Loucy (cell line): Measurements from ENCODE around the gene RNLS.

Experiments
- H2AFZ ChIP-seq: fragments of 200-600 bp; sonication (generic); 2 replicates; pipeline ENCODE4 v1.6.0; 2016; ENCODE audit warnings: antibody characterized with exemption, mild to moderate bottlenecking, low read length, moderate library complexity
- H3F3A ChIP-seq: fragments of 200-600 bp; 2 replicates; pipeline ENCODE4 v1.6.0; 2016; ENCODE audit warnings: antibody characterized with exemption, low read depth, mild to moderate bottlenecking
- H3K27me3 ChIP-seq: fragments of 200-600 bp; sonication (generic); 2 replicates; pipeline ENCODE4 v1.6.1; 2014; ENCODE audit warnings: low read length, mild to moderate bottlenecking; ENCODE audit not compliant: insufficient read depth, poor library complexity, severe bottlenecking
- H3K36me3 ChIP-seq: fragments of 200-600 bp; sonication (generic); 2 replicates; pipeline ENCODE4 v1.6.1; 2016; ENCODE audit warnings: low read length; ENCODE audit not compliant: insufficient read depth
- H3K4me1 ChIP-seq: fragments of 200-600 bp; sonication (generic); 2 replicates; pipeline ENCODE4 v1.5.1; 2014; ENCODE audit warnings: low read length, mild to moderate bottlenecking; ENCODE audit not compliant: insufficient read depth, poor library complexity, severe bottlenecking
- H3K4me2 ChIP-seq: fragments of 200-600 bp; sonication (generic); 2 replicates; pipeline ENCODE4 v1.6.0; 2014; ENCODE audit warnings: antibody characterized with exemption, low read length, low read depth, mild to moderate bottlenecking; ENCODE audit not compliant: poor library complexity, severe bottlenecking
- H3K4me3 ChIP-seq: fragments of 200-600 bp; sonication (generic); 2 replicates; pipeline ENCODE4 v1.5.1; 2014; ENCODE audit warnings: low read length, mild to moderate bottlenecking, mixed read lengths; ENCODE audit not compliant: poor library complexity, severe bottlenecking
- H3K79me2 ChIP-seq: fragments of 200-600 bp; sonication (generic); 2 replicates; pipeline ENCODE4 v1.6.1; 2014; ENCODE audit warnings: low read length; ENCODE audit not compliant: insufficient read depth
- H3K9ac ChIP-seq: fragments of 200-600 bp; sonication (generic); 2 replicates; pipeline ENCODE4 v1.6.0; 2014; ENCODE audit warnings: mild to moderate bottlenecking, low read depth, low read length, moderate library complexity; ENCODE audit not compliant: poor library complexity, severe bottlenecking
- H3K9me2 ChIP-seq: fragments of 200-600 bp; sonication (generic); replicated peaks from 2 replicates; pipeline ENCODE4 v1.6.1; 2016; ENCODE audit warnings: low read depth, low read length, mixed read lengths
- H3K9me3 ChIP-seq: fragments of 200-600 bp; sonication (generic); 2 replicates; pipeline ENCODE4 v1.6.1; 2014; ENCODE audit warnings: mild to moderate bottlenecking, antibody characterized with exemption, low read length, low read depth; ENCODE audit not compliant: insufficient read depth
- H4K20me1 ChIP-seq: fragments of 200-600 bp; sonication (generic); 2 replicates; pipeline ENCODE4 v1.6.0; 2014; ENCODE audit warnings: antibody characterized with exemption, low read length, mild to moderate bottlenecking; ENCODE audit not compliant: insufficient read depth, poor library complexity, severe bottlenecking
- EZH2phosphoT487 ChIP-seq: fragments of 200-600 bp; IDR thresholded peaks from 2 replicates; pipeline ENCODE4 v1.6.1; 2018; ENCODE audit warnings: antibody characterized with exemption, mild to moderate bottlenecking, moderate library complexity, borderline replicate concordance
- TF ChIP-seq, protein P1 (sequence below): fragments of 200-600 bp; sonication (generic); conservative IDR thresholded peaks from 2 replicates; pipeline ENCODE4 v1.5.1; 2014; ENCODE audit warnings: mild to moderate bottlenecking, antibody characterized with exemption, low read length

Gene RNLS

GRCh38 chr10:88459530-88459929 is 123.6 kb downstream of the RNLS start:
- no peaks in the 10 kb centered on the region for H3K9me2 ChIP-seq
- no peak overlapping the region for H3K9ac ChIP-seq
- no peak for TF ChIP-seq EZH2phosphoT487
- TF ChIP-seq, protein P1, sequence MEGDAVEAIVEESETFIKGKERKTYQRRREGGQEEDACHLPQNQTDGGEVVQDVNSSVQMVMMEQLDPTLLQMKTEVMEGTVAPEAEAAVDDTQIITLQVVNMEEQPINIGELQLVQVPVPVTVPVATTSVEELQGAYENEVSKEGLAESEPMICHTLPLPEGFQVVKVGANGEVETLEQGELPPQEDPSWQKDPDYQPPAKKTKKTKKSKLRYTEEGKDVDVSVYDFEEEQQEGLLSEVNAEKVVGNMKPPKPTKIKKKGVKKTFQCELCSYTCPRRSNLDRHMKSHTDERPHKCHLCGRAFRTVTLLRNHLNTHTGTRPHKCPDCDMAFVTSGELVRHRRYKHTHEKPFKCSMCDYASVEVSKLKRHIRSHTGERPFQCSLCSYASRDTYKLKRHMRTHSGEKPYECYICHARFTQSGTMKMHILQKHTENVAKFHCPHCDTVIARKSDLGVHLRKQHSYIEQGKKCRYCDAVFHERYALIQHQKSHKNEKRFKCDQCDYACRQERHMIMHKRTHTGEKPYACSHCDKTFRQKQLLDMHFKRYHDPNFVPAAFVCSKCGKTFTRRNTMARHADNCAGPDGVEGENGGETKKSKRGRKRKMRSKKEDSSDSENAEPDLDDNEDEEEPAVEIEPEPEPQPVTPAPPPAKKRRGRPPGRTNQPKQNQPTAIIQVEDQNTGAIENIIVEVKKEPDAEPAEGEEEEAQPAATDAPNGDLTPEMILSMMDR: no peak
- H3K79me2 ChIP-seq: no peaks in the 10 kb centered on the region
- H3K27me3 ChIP-seq: no peaks in the 10 kb centered on the region
- no peaks in the 10 kb centered on the region for H4K20me1 ChIP-seq
- no peaks in the 10 kb centered on the region for H3K36me3 ChIP-seq
- no peak overlapping the region for H3K4me2 ChIP-seq
- peaks cover 7% of the 10 kb centered on the region for H3K4me1 ChIP-seq
- H3K9me3 ChIP-seq: no peaks in the 10 kb centered on the region
- no peaks in the 10 kb centered on the region for H3F3A ChIP-seq
- H3K4me3 ChIP-seq: no peak overlapping the region
- H2AFZ ChIP-seq: no peak overlapping the region

DNA sequence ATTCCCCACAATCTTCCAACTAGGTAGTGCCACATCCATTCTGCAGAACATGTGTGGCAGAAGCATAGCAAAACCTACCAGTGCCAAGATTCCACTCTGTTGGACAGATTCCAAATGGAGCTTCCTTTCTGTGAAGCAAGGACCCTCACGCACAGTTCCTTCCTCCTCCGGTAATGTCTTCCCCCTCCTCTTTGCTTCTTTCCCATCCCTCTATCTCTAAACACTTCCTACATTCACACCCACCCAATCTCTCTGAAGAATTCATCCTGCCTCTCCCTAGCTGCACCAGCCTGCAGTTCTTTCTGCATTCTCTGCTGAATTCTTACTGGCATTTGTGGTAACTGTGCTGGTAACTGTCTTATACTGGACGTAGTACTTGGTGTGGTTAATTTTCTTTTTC is 124.9 kb downstream of the RNLS start:
- Histone ChIP-seq H3K36me3 (no peaks in the 10 kb centered on the region), H2AFZ (no peak overlapping the region), H3K4me2 (no peak overlapping the region), H3K79me2 (no peaks in the 10 kb centered on the region), H4K20me1 (no peaks in the 10 kb centered on the region), H3K9me3 (no peaks in the 10 kb centered on the region), H3K9ac (no peak overlapping the region), H3K4me1 (peaks cover 7% of the 10 kb centered on the region), H3K4me3 (no peak overlapping the region), H3K9me2 (no peaks in the 10 kb centered on the region), H3F3A (no peaks in the 10 kb centered on the region), H3K27me3 (no peaks in the 10 kb centered on the region)
- TF ChIP-seq, protein P1: no peak
- TF ChIP-seq EZH2phosphoT487: no peak

DNA sequence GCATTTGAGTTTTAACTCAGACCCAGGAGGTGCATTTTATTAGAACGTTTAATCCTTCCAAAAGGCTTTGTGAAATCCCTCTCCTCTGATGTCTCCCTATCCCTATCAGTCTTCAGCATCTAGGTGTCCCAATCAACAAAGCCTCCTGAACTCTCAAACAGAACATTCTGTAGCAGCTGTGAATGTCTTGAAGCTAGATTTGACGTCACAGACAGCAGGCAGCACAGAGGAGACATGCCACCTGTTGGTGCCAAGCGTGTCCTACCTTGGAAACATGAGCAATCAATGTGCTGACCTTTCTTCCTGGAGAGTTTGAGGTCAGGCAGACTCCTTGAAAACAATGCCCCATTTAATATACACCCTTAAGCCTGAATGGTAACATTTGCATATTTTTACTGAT is 125.5 kb downstream of the RNLS start:
- no peaks in the 10 kb centered on the region for H3F3A ChIP-seq
- no peak overlapping the region for H2AFZ ChIP-seq
- no peak for TF ChIP-seq EZH2phosphoT487
- TF ChIP-seq, protein P1: no peak
- no peaks in the 10 kb centered on the region for H3K36me3 ChIP-seq
- H3K9me3 ChIP-seq: no peaks in the 10 kb centered on the region
- no peaks in the 10 kb centered on the region for H3K9me2 ChIP-seq
- H4K20me1 ChIP-seq: no peaks in the 10 kb centered on the region
- peaks cover 7% of the 10 kb centered on the region for H3K4me1 ChIP-seq
- H3K79me2 ChIP-seq: no peaks in the 10 kb centered on the region
- no peak overlapping the region for H3K9ac ChIP-seq
- H3K27me3 ChIP-seq: no peaks in the 10 kb centered on the region
- H3K4me2 ChIP-seq: no peak overlapping the region
- H3K4me3 ChIP-seq: no peak overlapping the region
